Naive thymus-derived CD4-positive, alpha-beta T cell (primary cell): Measurements from ENCODE around the gene LZTR1. TPM values are rescaled to one million over a fixed set of nuclear protein-coding genes. Genes with fewer than 3 reads are reported as not detected.
A peak's percentile ranks its signal among the peaks of the same experiment; 100 is the strongest.

Experiments
- ATAC-seq: fragments of 150-1000 bp; cut with Tn5 transposase; 2 replicates; pipeline ENCODE4 v1.10.0; 2021; ENCODE audit warnings: mild to moderate bottlenecking, moderate library complexity
- CTCF ChIA-PET: fragments of 350-600 bp; sonication (Branson Sonifier 250); formaldehyde crosslinking; loops from one replicate; lab custom pipeline; 2021; ENCODE audit warnings: antibody characterized with exemption; lab: Charles Lee
- POLR2A ChIA-PET: fragments of 350-600 bp; sonication (Branson Sonifier 250); formaldehyde crosslinking; loops from one replicate; lab custom pipeline; 2021; ENCODE audit warnings: antibody characterized with exemption, inconsistent platforms; lab: Charles Lee
- DNase-seq, 9 donors: peaks; one replicate each; pipeline versions ENCODE4 v3.0.0 to v3.0.0-alpha.2; 2020 to 2022; ENCODE audit warnings: mixed read lengths in 1 of 9
- H3K27ac ChIP-seq: one replicate; pipeline ENCODE4 v1.7.0; 2013; ENCODE audit warnings: mild to moderate bottlenecking, low read depth, low read length, moderate library complexity
- H3K27me3 ChIP-seq, 2 donors: one replicate each; pipeline ENCODE4 v1.7.0; 2013; ENCODE audit warnings: low read length in 2 of 2, mild to moderate bottlenecking in 2 of 2, moderate library complexity in 2 of 2; ENCODE audit not compliant: control insufficient read depth in 2 of 2, insufficient read depth in 2 of 2
- H3K36me3 ChIP-seq, 3 experiments: 1 replicate in 2 of 3; 2 replicates in 1 of 3; pipeline ENCODE4 v1.7.0; 2013; ENCODE audit warnings: low read length in 3 of 3, mild to moderate bottlenecking in 3 of 3, moderate library complexity in 1 of 3; ENCODE audit not compliant: insufficient read depth in 3 of 3, control insufficient read depth in 2 of 3
- H3K4me1 ChIP-seq, 2 donors: one replicate each; pipeline ENCODE4 v1.7.0; 2013; ENCODE audit warnings: low read length in 2 of 2, mild to moderate bottlenecking in 2 of 2, moderate library complexity in 1 of 2; ENCODE audit not compliant: control insufficient read depth in 2 of 2, insufficient read depth in 2 of 2
- H3K4me3 ChIP-seq: 2 replicates; pipeline ENCODE4 v1.7.0; 2013; ENCODE audit warnings: mild to moderate bottlenecking, low read length
- H3K9me3 ChIP-seq, 3 experiments: 1 replicate in 2 of 3; 2 replicates in 1 of 3; pipeline ENCODE4 v1.7.0; 2013; ENCODE audit warnings: low read length in 3 of 3; ENCODE audit not compliant: control insufficient read depth in 2 of 3
- H3K27ac Mint-ChIP-seq, 9 donors: one replicate each; pipeline ENCODE4 v1.8.0; 2020 to 2022; ENCODE audit warnings: mixed read lengths in 9 of 9, mild to moderate bottlenecking in 8 of 9, moderate library complexity in 5 of 9, inconsistent platforms in 2 of 9
- H3K27me3 Mint-ChIP-seq, 5 donors: one replicate each; pipeline ENCODE4 v1.8.0; 2021 to 2022; ENCODE audit warnings: mixed read lengths in 5 of 5, mild to moderate bottlenecking in 1 of 5
- H3K36me3 Mint-ChIP-seq, 5 donors: one replicate each; pipeline ENCODE4 v1.8.0; 2020 to 2022; ENCODE audit warnings: mixed read lengths in 5 of 5, mild to moderate bottlenecking in 3 of 5, inconsistent platforms in 1 of 5
- H3K4me1 Mint-ChIP-seq, 7 donors: one replicate each; pipeline ENCODE4 v1.8.0; 2020 to 2022; ENCODE audit warnings: mixed read lengths in 7 of 7, mild to moderate bottlenecking in 3 of 7, inconsistent platforms in 1 of 7
- H3K4me3 Mint-ChIP-seq, 10 donors: one replicate each; pipeline ENCODE4 v1.8.0; 2020 to 2022; ENCODE audit warnings: mild to moderate bottlenecking in 10 of 10, mixed read lengths in 10 of 10, moderate library complexity in 6 of 10, inconsistent platforms in 2 of 10
- H3K9me3 Mint-ChIP-seq, 11 donors: one replicate each; pipeline ENCODE4 v1.8.0; 2020 to 2022; ENCODE audit warnings: mixed read lengths in 11 of 11, mild to moderate bottlenecking in 4 of 11, inconsistent platforms in 1 of 11, moderate library complexity in 1 of 11
- intact Hi-C, 2 donors: fragments of 100-400 bp; cut with micrococcal nuclease; formaldehyde crosslinking; loops; one replicate each; pipeline ENCODE4 v1.15.1; 2023
- polyA plus RNA-seq, 2 donors: library from polyadenylated mRNA; unstranded; fragments of 300-500 nt; fragmentation: Illumina TruSeq; gene quantifications; one replicate each; pipeline ENCODE4 v1.2.3, GENCODE V29; 2021
- total RNA-seq, 6 experiments: library from RNA in 5 of 6; stranded (reverse) in 5 of 6; gene quantifications; 1 replicate in 5 of 6; 2 replicates in 1 of 6; pipeline ENCODE4 v1.2.3 and lab custom pipeline; 2021 to 2026

The LZTR1 gene
- total and polyA plus RNA-seq, 7 experiments from 2014 or later, result 11.4 to 104 (median 71.2) TPM

DNA sequence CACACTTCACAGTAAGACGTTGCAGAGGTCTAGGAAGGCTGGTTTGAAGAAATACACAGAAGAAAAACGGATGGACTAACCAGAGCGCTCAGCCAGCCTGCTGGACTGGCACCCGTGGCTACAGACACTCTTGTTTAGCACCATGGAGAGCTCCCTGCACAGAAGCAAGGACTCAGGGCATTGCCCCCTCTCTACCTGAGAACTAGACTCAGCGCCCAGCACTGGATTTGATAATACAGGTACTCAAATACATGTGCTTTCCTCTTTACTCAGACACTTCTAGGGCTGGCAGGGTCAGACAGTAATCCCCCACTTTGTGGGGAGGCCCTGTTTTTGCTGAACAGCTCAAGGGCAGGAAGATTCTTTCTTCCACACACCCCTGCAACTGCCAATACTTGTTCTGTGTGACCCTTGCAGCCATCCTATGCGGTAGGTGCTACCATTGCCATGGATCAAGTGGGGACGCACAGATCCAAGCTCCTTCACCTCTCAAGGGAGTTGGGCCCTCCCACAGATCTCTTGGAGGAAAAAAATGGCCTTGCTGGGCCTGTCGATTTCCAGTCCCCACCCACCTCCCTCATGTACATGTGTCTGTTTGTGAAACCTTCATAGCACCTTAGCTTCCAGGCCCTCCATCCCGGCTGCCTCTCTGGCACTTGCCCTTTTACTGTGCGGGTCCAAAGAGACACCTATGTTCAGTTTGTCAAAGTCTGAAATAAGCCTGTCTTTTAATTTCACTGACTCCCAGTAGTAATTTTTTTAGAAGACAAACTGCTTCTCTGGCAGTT is 27.7 kb downstream of the LZTR1 start:
- peak in 4 of 9 donors; percentile 32 to 42 (median 36) for DNase-seq
- H3K9me3 Mint-ChIP-seq, result no peaks in the 10 kb centered on the region
- CTCF ChIA-PET, result no interaction called here
- Histone ChIP-seq H3K36me3 (no peaks in the 10 kb centered on the region), H3K9me3 (no peaks in the 10 kb centered on the region), H3K27me3 (no peaks in the 10 kb centered on the region), H3K27ac (no peak overlapping the region), H3K4me3 (no peak overlapping the region), H3K4me1 (peaks cover 6% of the 10 kb centered on the region in 2 donors)
- no peak for ATAC-seq
- intact Hi-C loops, result loop anchor here in 1 of 2 donors (10.0 kb wide), 1 partner anchor 1575 kb away; the partner anchor contains the start of genes HIRA and MRPL40
- H3K4me1 Mint-ChIP-seq, result peaks cover 10 to 19% (median 15%) of the 10 kb centered on the region in 7 donors
- H3K4me3 Mint-ChIP-seq, result no peak overlapping the region
- peak overlapping the region in 1 of 9 donors; percentile 22 for H3K27ac Mint-ChIP-seq
- H3K27me3 Mint-ChIP-seq, result peaks cover 0 to 16% (median 0%) of the 10 kb centered on the region in 5 donors
- no peaks in the 10 kb centered on the region for H3K36me3 Mint-ChIP-seq
- POLR2A ChIA-PET, result no interaction called here

- DNase-seq (no peak), ATAC-seq (no peak)
- no peak overlapping the region for H3K27ac Mint-ChIP-seq
- ChIA-PET POLR2A (no interaction called here), CTCF (no interaction called here)
- Histone ChIP-seq H3K4me1 (peaks cover 12 to 13% of the 10 kb centered on the region in 2 donors), H3K4me3 (no peak overlapping the region), H3K27ac (no peak overlapping the region), H3K36me3 (no peaks in the 10 kb centered on the region), H3K9me3 (no peaks in the 10 kb centered on the region), H3K27me3 (no peaks in the 10 kb centered on the region)
- peaks cover 0 to 20% (median 0%) of the 10 kb centered on the region in 5 donors for H3K27me3 Mint-ChIP-seq
- intact Hi-C loops, result no loop called here
- H3K4me3 Mint-ChIP-seq, result no peak overlapping the region
- H3K4me1 Mint-ChIP-seq, result peaks cover 13 to 26% (median 22%) of the 10 kb centered on the region in 7 donors
- H3K9me3 Mint-ChIP-seq, result no peaks in the 10 kb centered on the region
- no peaks in the 10 kb centered on the region for H3K36me3 Mint-ChIP-seq
Observed at GRCh38 chr22:21010426-21011113, 28.5 kb downstream of the LZTR1 start.

DNA sequence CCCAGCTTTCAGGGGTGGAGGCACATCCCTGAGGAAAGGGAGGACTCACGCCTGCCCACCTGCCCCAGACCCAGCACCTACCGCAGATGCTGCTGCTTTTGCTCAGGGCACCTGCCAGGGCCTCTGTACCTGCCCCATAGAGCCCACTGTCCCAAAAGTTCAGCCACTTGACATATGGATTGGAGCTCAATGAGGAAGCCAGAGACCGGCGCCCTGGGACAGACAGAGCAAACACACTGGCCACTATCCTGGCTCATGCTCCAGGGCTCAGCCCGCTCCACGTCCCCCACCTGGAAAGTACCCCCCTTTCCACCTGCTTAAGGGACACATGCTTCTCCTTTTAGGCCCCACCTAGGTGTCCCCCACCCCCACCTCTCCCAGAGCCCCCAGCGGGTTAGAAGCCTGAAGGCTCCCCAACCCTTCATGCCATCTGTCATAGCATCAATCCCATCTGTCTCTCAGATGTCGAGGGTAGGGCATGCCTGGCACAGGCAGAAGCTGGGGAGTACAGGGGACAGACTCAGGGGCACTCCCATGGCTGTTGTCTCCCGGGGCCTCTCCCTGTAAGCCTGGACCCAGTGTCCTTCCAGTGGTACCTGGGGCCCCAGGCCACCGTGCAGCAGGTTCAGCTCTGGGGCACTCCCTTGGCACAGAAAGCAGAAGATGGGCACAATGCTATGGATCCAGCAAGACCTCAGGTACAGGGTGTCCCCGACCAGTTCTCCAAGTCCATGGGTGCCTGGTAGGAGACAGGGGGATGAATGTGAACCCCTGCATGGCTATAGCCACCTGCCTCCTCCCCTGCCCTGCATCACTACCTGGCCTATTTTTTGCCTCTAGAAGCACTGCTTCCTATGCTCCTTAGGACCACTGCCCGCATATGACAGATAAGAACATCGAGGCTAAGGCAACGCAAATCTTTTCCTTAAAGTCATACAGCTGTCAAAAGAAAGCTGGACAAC is 30.6 kb downstream of the LZTR1 start:
- intact Hi-C loops, result no loop called here
- no peak for DNase-seq
- H3K4me3 Mint-ChIP-seq, result peak overlapping the region in 7 of 10 donors; percentile 57 to 88 (median 84)

GRCh38 chr22:21013657-21014201 is 31.6 kb downstream of the LZTR1 start:
- ChIA-PET POLR2A (interaction anchor here (1.2 to 2.7 kb wide), 2 partner anchors 11 to 43 kb away, joined by 3 to 12 read pairs; no protein-coding TSS in a partner anchor), CTCF (interaction anchor here (0.6 to 1.1 kb wide), 2 partner anchors 15 to 955 kb away, joined by 3 read pairs; no protein-coding TSS in a partner anchor)
- peak in 1 of 9 donors; percentile 28 for DNase-seq
- H3K27ac Mint-ChIP-seq, result peak overlapping the region; percentile 73 to 96 (median 89)
- no peak for ATAC-seq
- Histone ChIP-seq H3K36me3 (no peaks in the 10 kb centered on the region), H3K4me1 (peaks cover 13 to 17% of the 10 kb centered on the region in 2 donors), H3K27me3 (no peaks in the 10 kb centered on the region), H3K27ac (peak overlapping the region; percentile 59), H3K9me3 (no peaks in the 10 kb centered on the region), H3K4me3 (peak overlapping the region; percentile 68)
- peaks cover 0 to 21% (median 0%) of the 10 kb centered on the region in 5 donors for H3K27me3 Mint-ChIP-seq
- no peaks in the 10 kb centered on the region for H3K36me3 Mint-ChIP-seq
- H3K9me3 Mint-ChIP-seq, result no peaks in the 10 kb centered on the region
- peaks cover 17 to 36% (median 29%) of the 10 kb centered on the region in 7 donors for H3K4me1 Mint-ChIP-seq
- intact Hi-C loops, result loop anchor here (1.0 kb wide), 2 partner anchors 11 to 96 kb away; partner anchors contain the start of genes THAP7 (in 2 of the 2) and CRKL (in 1 of the 2)
- peak overlapping the region; percentile 82 to 89 (median 85) for H3K4me3 Mint-ChIP-seq

More for the DNA sequence above, 30.6 kb downstream of the LZTR1 start:
- peaks cover 13 to 17% of the 10 kb centered on the region in 2 donors for H3K4me1 ChIP-seq
- H3K27ac ChIP-seq, result no peak overlapping the region
- no peaks in the 10 kb centered on the region for H3K9me3 Mint-ChIP-seq
- no peak for ATAC-seq
- no peaks in the 10 kb centered on the region for H3K36me3 ChIP-seq
- peak overlapping the region in 7 of 9 donors; percentile 9 to 89 (median 61) for H3K27ac Mint-ChIP-seq
- POLR2A ChIA-PET, result interaction anchor here (2.7 kb wide), 1 partner anchor 10 kb away, joined by 12 read pairs; no protein-coding TSS in a partner anchor
- peaks cover 0 to 21% (median 0%) of the 10 kb centered on the region in 5 donors for H3K27me3 Mint-ChIP-seq
- peaks cover 17 to 36% (median 29%) of the 10 kb centered on the region in 7 donors for H3K4me1 Mint-ChIP-seq
- H3K36me3 Mint-ChIP-seq, result no peaks in the 10 kb centered on the region
- H3K4me3 ChIP-seq, result no peak overlapping the region
- no peaks in the 10 kb centered on the region for H3K9me3 ChIP-seq
- CTCF ChIA-PET, result interaction anchor here (0.6 to 1.1 kb wide), 2 partner anchors 14 to 956 kb away, joined by 3 read pairs; no protein-coding TSS in a partner anchor
- no peaks in the 10 kb centered on the region for H3K27me3 ChIP-seq

DNA sequence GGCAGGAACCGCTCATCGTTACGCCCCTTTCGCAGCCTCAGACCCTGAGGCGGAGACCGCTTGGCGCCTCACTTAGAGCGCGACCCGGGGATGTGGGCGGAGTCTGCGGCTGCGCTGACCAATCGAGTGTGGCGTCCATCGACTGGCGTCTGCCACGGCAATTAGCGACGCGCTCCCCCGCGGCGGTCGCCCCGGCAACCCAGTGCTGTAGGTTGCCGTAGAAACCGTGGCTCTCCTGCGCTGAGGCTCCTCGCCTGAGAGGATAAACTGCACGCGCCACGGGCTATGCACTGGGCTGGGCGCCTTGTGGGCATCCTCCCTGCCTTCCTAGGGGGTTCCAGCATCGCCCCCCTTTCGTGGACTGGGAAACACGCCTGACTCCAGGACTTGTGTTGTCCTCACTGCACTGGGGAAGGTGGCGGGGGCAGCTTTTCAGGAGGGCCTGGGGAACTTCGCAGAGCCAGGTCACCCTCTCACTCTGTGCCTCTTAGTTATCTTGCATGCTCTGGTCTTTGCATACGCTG is 32.2 kb downstream of the LZTR1 start:
- Histone ChIP-seq H3K27me3 (no peaks in the 10 kb centered on the region), H3K9me3 (no peaks in the 10 kb centered on the region), H3K4me3 (peak overlapping the region; percentile 68), H3K27ac (peak overlapping the region; percentile 59), H3K36me3 (no peaks in the 10 kb centered on the region), H3K4me1 (peaks cover 13 to 17% of the 10 kb centered on the region in 2 donors)
- ChIA-PET POLR2A (interaction anchor here (1.2 to 2.7 kb wide), 2 partner anchors 11 to 42 kb away, joined by 3 to 12 read pairs; no protein-coding TSS in a partner anchor), CTCF (no interaction called here)
- DNase-seq (peak; percentile 62 to 83 (median 70)), ATAC-seq (peak; percentile 93)
- no peaks in the 10 kb centered on the region for H3K36me3 Mint-ChIP-seq
- H3K4me1 Mint-ChIP-seq, result peaks cover 17 to 36% (median 29%) of the 10 kb centered on the region in 7 donors
- H3K4me3 Mint-ChIP-seq, result peak overlapping the region; percentile 82 to 89 (median 85)
- peak overlapping the region; percentile 73 to 96 (median 89) for H3K27ac Mint-ChIP-seq
- no peaks in the 10 kb centered on the region for H3K9me3 Mint-ChIP-seq
- H3K27me3 Mint-ChIP-seq, result peaks cover 0 to 21% (median 0%) of the 10 kb centered on the region in 5 donors
- intact Hi-C loops, result loop anchor here (1.0 kb wide), 2 partner anchors 12 to 97 kb away; partner anchors contain the start of genes THAP7 (in 2 of the 2) and CRKL (in 1 of the 2)
